ENCODE results near the gene GTPBP2. TPM values are rescaled to one million over a fixed set of nuclear protein-coding genes. Genes with fewer than 3 reads are reported as not detected.

The GTPBP2 gene, protein sequence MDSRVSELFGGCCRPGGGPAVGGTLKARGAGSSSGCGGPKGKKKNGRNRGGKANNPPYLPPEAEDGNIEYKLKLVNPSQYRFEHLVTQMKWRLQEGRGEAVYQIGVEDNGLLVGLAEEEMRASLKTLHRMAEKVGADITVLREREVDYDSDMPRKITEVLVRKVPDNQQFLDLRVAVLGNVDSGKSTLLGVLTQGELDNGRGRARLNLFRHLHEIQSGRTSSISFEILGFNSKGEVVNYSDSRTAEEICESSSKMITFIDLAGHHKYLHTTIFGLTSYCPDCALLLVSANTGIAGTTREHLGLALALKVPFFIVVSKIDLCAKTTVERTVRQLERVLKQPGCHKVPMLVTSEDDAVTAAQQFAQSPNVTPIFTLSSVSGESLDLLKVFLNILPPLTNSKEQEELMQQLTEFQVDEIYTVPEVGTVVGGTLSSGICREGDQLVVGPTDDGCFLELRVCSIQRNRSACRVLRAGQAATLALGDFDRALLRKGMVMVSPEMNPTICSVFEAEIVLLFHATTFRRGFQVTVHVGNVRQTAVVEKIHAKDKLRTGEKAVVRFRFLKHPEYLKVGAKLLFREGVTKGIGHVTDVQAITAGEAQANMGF
- 44.0 and 52.9 TPM in 2 replicates for total RNA-seq (ENCODE audit: low replicate concordance)

DNA sequence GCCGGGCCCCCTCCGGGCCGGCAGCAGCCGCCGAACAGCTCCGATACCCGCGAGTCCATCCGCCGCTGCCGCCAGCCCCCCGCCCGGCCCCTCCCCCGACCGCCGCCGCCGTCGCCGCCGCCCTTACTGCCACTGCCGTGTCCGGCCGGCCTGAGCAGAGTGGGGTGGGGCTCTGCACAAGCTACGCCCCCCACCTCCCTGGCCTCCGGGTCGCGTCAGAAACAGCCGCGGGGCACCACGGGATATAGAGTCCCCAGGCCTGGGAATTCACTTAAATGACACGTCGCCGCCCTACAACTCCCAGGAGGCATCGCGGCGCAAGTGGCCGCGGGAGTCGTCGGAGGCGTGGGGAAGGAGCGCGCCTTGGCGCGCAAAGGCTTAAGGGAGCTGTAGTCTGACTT lies at the start of gene GTPBP2:
Gene GTPBP2 (minus strand): TSS at position 161 of the 401 bp plus-strand sequence. CDS start 102 bp downstream, at position 59.

DNA sequence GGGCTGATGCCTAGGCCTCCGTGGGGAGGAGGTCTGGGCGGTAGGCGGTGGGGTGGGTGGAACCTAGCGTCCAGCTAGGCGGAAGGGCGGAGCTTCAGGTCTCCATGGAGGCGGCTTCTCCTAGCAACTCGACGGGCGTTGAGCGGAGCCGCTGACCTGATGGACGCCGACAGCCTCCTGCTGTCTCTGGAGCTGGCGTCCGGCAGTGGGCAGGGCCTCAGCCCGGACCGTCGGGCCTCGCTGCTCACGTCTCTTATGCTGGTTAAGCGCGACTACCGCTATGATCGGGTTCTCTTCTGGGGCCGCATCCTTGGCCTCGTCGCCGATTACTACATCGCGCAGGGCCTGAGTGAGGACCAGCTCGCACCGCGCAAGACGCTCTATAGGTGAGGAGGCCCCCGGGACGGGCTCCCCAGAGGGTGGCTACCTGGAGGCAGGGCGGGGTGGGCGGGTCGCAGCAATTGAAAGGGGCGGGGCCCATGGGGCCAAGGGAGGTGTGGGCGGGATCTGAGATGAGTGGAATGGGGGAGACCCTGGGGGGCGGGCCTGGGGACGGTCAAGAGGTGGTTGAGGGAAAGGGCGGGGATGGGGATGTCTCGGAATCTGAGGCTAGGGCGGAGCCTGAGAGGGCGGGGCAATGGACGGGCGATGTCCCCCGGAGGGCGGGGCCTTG lies 16.0 kb upstream of the GTPBP2 start, which contains the start of gene RSPH9:
Gene RSPH9 (plus strand): TSS at position 97 of the 673 bp plus-strand sequence. CDS start 63 bp downstream, at position 160.

DNA sequence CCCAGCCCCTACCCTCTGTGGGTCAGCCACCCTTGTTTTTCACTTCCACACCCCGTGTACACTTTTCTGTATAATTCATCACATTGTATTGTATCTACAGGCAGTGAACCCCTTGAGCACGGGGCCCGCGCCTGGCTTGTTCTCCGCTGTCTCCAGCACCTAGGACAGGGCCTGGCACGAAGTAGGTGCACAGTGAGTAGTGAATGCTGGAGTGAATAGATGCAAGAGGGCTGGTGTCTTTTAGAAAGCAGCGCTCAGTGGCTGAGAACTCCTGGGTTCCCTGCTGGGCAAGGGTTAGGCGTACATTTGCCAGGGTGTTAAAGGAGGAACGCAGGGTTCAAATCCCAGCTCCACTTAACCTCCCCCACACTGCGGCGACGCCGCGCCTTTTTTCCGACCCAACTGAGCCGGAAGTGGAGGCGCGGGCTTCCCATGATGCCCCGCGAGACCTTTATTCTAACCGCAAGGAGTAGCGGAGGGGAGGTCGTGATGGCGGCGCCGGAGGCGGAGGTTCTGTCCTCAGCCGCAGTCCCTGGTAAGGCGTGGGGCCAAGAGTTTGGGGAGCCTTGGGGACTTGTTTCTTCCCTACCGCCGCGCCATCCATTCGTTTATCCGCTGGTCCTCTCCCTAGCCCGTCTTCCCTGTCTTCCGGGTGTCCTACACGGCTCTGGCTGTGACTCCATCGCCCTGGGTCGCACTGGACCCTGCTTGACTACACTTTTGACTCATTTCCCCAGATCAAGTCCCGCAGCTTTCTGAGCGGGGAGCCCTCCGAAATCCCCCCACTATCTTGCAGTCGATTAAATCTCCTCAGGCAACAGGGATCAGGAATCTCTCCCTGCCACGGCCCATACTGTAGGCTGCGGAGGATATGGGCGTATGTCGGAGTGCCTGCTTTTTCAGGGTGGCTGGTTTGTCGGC lies 6.6 kb upstream of the GTPBP2 start, which contains the start of gene MAD2L1BP:
Gene MAD2L1BP (plus strand): TSS at position 454 of the 921 bp plus-strand sequence. CDS start 36 bp downstream, at position 490.

DNA sequence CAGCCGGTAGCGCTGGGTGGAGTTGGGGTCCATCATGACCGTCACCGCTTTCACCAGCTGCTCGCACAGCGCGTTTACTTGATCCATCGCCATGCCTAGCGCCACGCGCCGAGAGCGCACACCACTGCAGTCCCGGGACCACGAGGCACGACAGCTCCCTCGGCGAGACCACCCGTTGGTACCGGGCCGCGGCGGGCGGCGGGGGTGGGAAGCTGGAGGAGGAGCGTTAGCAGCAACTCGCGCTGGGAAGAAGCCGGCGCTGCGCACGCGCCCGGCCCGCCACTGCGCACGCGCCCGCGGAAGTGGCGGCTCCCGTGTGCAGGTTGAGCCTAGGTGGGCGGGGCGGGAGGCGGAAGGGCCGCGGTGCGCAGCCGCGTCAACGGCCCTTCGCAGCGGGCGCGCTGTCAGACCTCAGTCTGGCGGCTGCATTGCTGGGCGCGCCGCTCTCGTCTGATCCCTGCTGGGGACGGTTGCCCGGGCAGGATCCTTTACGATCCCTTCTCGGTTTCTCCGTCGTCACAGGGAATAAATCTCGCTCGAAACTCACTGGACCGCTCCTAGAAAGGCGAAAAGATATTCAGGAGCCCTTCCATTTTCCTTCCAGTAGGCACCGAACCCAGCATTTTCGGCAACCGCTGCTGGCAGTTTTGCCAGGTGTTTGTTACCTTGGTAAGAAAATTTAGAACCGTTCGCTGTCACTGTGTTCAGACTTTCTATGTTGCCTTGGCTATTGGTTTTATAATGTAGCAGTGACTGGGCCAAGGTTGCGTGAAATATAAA lies 53.1 kb downstream of the GTPBP2 start, which contains the start of the genes POLH and XPO5:
Gene POLH (plus strand): TSS at position 414 of the 780 bp plus-strand sequence. CDS start 6,135 bp downstream, outside the sequence.
Gene XPO5 (minus strand): TSS at position 267 of the 780 bp plus-strand sequence. CDS start 174 bp downstream, at position 93.

Other genes starting within 250 kb of the GTPBP2 start
- gene ABCC10, start 201.7 kb downstream of the GTPBP2 start, total RNA-seq (ENCODE audit: low replicate concordance) = 12.3 and 12.4 TPM in 2 replicates
- gene DLK2, start 173.7 kb downstream of the GTPBP2 start, total RNA-seq (ENCODE audit: low replicate concordance) = 0.23 and 0.47 TPM in 2 replicates
- 6.5 and 7.4 TPM in 2 replicates for gene TJAP1, start 151.7 kb downstream of the GTPBP2 start, total RNA-seq (ENCODE audit: low replicate concordance)
- gene LRRC73, start 118.9 kb downstream of the GTPBP2 start, total RNA-seq (ENCODE audit: low replicate concordance) = 0.12 and 0.30 TPM in 2 replicates
- 110 and 288 TPM in 2 replicates for gene YIPF3, start 112.3 kb downstream of the GTPBP2 start, total RNA-seq (ENCODE audit: low replicate concordance)
- 16.8 and 31.5 TPM in 2 replicates for gene POLR1C, start 112.2 kb downstream of the GTPBP2 start, total RNA-seq (ENCODE audit: low replicate concordance)
- 17.3 and 17.7 TPM in 2 replicates for gene XPO5, start 53.2 kb downstream of the GTPBP2 start, total RNA-seq (ENCODE audit: low replicate concordance)
- gene POLH, start 53.1 kb downstream of the GTPBP2 start, total RNA-seq (ENCODE audit: low replicate concordance) = 15.7 and 22.0 TPM in 2 replicates
- gene MAD2L1BP, start 6.6 kb upstream of the GTPBP2 start, total RNA-seq (ENCODE audit: low replicate concordance) = 9.2 and 15.8 TPM in 2 replicates
- gene RSPH9, start 15.8 kb upstream of the GTPBP2 start, total RNA-seq (ENCODE audit: low replicate concordance) = 0.45 and 0.94 TPM in 2 replicates
- 29.6 and 42.8 TPM in 2 replicates for gene MRPS18A, start 58.5 kb upstream of the GTPBP2 start, total RNA-seq (ENCODE audit: low replicate concordance)
- 96.3 and 322 TPM in 2 replicates for gene VEGFA, start 140.9 kb upstream of the GTPBP2 start, total RNA-seq (ENCODE audit: low replicate concordance)